GM21529 (cell line): ENCODE data around the gene KIAA1549.
"Not testable (repeated sequence)": the region's sequence is repeated elsewhere in the genome, so short reads cannot be mapped to it uniquely, and the experiment has no call there.

Experiments
- ATAC-seq: cut with Tn5 transposase; IDR thresholded peaks from one replicate; pipeline ENCODE4 v1.9.1; 2021; ENCODE audit not compliant: unreplicated experiment

Gene KIAA1549

DNA sequence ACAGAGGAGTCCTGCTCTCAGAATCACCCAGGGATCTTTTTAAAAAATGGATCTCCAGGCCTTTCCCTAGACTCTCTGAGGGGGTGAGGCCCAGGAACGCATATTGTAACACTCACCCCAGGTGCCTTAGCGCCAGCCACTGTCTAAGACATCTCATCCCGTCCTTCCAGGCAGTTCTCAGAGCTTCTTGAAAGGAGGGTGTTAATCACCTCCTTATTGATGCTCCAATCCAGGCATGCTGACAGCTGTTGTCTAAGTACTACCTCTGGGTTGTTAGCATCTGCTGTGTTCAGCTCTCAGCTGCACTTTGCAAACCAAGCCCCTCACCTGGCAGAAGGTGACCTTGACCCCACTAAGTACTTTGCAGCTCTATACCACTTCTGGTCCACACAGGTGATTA is 36.0 kb downstream of the KIAA1549 start:
- no peak for ATAC-seq

DNA sequence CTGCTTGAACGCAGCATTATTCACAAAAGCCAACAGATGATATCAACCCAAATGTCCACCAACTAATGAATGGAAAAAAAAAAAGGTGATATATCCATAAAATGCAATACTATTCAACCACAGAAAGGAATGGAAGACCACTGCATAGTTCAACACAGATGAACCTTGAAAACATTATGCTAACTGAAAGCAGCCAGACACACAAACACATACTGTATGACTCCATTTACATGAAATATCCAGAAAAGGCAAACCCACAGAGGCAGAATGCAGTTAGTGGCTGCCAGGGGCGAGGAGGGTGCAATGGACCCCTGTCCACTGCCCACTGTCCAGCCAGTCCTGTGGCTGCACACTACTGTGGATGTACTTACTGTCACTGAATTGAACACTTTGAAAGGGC is 36.6 kb downstream of the KIAA1549 start:
- ATAC-seq: no peak

DNA sequence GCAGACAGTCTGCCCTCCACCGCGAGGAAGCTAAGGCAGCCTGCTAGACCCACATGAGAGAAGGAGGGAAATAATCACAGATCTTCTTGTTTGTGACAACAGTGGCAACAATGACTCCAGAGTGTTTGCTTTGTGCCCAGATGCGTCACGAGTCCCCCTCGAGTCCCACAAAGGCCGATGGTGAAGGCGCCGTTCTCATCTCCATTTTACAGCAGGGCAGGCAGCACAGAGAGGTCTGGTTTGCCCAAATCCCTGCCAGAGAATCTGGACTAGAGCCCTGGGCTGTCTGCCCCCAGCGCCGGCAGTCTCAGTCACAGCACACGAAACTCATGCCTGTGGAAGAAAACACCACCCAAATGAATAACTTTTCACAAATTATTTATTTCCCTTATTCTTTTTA is 38.1 kb downstream of the KIAA1549 start:
- no peak for ATAC-seq

DNA sequence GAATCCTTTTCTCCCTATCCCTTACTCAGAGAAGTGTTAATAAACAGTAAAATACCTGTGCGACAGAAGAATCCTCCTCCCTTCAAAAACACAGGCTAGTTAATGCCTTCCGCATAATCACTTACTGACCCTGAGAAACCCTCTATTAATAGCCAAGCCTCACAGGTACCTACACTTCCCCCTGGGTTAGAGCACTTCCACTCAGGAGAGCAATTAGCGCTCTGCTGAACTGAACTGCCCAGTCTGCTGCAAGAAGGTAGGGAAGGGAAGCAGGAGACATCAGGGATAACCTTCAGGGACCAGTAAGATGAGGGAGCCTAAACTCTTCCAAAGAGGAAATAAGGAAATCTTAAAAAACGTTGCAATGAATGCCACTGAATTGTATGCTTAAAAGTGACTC is 39.6 kb downstream of the KIAA1549 start:
- ATAC-seq: no peak

DNA sequence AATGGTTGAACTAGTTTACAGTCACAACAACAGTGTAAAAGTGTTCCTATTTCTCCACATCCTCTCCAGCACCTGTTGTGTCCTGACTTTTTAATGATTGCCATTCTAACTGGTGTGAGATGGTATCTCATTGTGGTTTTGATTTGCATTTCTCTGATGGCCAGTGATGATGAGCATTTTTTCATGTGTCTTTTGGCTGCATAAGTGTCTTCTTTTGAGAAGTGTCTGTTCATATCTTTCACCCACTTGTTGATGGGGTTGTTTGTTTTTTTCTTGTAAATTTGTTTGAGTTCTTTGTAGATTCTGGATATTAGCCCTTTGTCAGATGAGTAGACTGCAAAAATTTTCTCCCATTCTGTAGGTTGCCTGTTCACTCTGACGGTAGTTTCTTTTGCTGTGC is 40.6 kb downstream of the KIAA1549 start:
- not testable (repeated sequence) for ATAC-seq

DNA sequence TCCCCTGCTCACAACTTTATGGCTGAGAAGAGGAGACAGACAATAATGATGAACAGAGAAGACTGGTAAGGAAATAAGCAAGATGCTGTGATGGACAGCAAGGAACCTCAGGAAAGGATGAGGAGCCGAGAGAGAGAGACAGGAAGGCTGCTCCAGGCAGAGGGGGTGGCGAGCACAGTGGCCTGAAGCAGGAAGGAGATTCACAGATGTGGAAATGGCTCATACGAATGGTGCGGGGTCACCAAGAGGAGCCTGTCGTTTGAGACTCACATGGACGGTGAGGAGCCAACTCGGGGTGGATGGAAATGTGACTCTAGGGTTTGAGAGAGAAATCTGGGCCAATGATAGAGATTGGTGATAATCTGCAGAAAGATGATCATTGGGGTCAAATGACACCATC is 43.7 kb downstream of the KIAA1549 start:
- no peak for ATAC-seq

DNA sequence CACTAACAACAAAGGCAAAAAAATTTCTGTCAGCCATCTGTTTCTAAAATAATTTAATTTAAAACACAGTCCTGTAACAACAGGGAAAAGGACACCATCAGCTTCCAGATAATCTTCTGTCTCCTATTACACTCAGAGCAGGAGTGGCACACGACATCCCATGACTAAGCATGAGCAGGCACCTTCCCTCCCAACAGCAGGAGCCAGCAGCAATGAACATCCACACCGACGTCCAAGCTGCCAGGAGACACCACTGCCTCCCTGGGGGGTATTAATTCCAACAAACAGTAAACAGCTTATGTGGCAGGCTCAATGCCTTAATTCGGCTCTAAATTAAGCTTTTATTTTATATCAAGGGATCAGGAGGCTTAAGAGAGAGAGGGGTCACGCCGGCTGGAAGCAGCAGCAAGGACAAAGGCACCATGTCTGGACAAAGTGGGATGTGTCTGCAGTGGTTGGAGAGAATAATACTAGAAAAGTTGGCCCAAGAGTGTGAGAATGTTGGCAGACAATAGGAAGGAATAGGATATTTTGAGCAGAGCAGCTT is 45.7 kb downstream of the KIAA1549 start:
- ATAC-seq: no peak

DNA sequence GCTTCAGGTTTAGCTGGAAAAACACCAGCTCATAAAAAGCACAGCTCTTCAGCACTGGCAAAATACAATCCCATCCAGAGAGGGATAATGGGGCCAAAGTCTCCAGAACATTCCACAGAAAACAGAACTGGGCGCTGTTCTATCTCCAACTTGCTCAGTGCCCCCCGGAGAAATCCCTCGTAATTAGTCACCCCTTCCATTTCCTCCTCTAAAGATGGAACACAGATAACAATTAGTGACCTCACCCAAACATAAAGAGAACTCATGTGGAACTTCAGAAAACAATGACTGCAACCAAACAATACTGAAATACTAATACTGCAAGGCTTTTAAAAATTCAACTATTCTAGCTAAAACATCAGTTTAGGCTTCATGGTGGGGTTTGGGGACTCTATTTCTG is 46.3 kb downstream of the KIAA1549 start:
- no peak for ATAC-seq

DNA sequence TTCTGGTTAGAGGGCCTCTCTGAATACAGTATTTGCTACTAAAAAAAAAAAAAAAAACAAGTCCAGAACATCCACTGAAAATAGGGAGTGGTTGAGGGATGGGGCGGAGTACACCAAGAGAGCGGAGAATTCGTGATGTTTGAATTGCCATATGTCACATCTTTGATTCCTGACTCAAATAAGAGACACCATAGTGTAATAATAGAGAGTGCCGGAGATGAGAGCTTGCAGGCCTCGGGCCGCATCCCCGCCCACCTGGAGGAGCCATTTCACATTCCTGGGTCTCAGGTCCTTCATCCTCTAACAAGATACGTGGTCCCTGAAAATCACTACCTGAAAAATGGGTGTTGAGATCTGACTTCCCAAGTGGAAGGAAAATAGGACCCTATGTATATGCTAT is 46.8 kb downstream of the KIAA1549 start:
- no peak for ATAC-seq

DNA sequence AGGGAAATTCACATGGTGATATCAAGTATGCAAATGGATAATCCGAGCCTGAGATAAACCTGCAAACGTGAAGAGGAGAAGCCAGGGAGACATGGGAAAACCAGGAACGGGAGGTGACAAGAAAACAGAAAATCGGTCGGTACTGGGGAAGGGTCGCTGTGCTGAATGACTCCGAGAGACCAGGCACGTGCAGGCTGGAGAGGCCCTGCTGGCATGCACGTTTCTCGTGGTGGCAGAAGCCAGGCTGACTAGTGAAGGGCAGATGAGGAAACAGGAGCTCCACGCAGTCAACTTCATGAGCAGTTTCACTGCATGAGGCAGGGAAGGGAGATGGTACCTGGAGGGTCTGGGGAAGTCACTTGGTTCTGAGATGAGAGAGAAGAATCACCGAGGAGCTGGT is 48.3 kb downstream of the KIAA1549 start:
- no peak for ATAC-seq

DNA sequence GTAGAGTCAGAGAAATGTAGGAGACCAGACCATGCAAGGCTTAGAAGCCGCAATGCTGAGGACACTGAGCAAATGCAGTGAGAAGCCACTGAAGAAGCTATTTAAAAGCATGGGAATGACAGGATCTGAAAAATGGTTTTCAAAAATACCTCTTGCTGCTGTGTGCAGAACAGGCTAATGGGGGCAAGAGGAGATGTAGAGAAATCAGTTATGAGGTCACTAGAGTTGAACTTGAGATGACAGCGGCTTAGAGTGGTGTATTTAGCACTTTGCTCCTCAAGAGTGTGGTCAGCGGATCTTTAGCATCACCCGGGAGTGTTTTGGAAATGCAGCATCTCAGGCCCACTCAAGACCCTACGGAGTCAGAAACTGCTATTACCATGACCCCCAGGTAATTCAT is 48.8 kb downstream of the KIAA1549 start:
- no peak for ATAC-seq

DNA sequence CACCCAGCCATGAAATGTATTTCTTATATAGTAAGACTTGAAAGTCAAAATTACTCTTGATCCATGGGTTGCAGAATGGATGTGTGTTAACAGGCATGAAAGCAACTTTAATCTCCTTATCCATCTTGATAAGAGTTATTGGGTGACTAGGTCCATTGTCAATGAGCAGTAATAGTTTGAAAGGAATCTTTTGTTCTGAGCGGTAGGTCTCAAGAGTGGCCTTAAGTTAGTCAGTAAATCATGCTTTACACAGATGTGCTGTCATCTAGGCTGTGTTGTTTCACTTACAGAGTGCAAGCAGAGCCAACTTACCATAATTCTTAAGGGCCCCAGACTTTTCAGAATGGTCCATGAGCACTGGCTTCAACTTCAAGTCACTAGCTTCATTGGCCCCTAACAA is 51.2 kb downstream of the KIAA1549 start:
- no peak for ATAC-seq

DNA sequence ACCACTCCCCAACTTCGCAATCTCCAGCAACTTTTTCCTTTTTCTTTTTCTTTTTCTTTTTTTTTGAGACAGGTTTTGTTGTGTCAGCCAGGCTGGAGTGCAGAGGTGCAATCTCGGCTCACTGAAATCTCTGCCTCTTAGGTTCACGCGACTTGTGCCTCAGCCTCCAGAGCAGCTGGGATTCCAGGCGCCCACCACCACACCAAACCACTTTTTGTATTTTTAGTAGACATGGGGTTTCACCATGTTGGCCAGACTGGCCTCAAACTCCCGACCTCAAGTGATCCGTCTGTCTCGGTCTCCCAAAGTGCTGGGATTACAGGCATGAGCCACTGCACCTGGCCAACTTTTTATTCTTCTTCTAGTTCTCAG is 55.0 kb downstream of the KIAA1549 start:
- no peak for ATAC-seq

DNA sequence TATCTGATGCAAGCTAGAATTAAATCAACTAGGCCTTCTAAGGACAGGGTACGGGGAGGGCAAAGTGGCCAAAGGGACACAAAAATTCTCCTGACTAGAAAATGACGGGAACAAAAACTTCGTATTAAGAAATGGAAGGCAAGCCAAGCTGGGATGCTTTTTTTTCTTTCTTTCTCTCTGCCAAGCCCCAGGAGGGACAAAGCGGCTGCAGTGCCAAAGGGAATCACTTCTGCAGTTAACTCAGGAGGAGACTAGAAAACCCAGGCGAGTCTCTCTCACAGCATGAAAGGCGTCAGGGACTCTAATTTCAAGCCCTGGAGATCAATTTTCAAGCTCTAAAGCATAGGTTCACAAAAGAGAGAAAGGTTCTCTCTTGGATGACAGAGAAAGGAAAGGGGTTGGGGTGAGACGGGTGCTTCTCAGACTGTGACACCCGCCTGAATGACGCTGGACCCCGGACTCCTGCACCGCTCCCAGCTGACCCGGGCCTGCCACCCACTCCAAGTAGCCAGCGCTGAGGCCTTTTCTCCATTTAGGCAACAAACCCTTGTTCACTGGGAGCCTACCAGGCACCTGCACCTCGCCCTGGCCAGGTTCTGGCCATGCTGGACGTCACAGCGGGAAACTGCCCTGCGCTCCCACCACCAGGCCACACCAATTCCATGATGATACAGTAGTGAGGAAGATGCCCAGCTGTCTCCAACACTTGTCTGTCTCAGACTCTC is 56.5 kb downstream of the KIAA1549 start:
- ATAC-seq: no peak

DNA sequence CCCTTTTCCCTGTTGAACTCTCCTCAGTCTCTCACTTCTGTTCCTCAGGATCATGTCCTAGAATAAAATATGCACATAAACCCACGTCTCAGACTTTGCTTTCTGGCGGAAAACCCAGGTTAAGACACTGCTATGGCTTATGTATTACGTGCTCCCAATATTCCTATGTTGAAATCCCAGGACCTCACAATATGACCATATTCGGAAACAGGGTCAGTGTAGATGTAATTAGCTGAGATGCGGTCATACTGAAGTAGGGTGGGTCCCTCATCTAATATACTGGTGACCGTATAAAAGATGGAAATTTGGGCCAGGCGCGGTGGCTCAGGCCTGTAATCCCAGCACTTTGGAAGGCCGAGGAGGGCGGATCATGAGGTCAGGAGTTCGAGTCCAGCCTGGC is 59.9 kb downstream of the KIAA1549 start:
- no peak for ATAC-seq

DNA sequence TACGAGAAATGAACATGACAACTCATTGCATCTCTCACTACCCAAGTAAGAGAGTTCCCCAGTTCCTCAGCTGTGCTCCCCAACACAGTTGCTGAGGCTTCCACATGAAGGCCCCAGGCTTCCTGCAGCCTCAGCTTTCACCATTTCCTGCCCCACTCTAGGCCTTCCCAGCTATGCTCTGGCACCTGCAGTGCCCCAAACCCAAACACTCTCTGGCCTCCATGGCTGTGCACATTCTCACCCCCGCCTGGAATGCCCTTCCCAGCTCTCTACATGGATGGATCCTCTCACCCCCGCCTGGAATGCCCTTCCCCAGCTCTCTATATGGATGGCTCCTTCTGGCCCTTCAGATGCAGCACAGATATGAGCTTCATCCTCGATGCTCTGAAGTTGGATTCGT is 61.3 kb downstream of the KIAA1549 start:
- ATAC-seq: no peak

DNA sequence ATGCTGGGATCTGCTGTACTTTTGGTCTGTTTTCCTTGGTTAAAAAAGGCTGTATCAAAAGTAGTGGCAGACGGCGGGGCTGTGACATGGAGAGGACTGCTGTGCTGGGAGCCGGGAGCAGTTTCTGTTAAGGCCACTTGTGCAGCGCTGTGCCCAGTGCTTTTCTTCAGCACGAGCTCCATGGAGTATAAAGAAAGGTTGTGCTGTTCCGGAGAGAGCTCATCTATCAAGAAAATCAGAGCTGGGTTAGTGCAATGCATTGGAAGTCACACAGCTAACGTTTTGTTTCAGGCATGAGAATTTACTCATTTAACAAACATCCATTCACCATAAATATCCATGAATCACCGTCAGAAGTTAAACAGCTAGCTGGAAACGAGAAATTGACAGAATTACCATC is 62.0 kb downstream of the KIAA1549 start:
- no peak for ATAC-seq

DNA sequence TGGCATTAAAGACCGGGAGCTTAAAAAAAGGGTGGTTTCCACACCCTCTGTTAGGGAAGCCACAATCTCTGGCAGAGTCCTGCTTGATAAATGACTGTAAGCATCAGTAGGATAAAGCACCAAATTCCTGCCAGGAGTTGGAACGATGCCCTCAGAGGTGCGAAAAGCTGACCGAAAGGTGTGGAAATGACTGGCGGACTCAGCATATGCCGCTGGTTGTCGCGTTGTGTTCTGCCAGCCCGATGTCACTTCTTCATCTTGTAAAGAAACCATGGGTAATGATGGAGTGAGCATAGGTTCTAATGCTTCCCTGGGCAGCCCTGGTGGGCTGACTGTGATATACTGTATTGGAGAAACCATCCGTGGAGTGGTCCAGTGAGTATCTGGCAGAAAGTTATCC is 62.4 kb downstream of the KIAA1549 start:
- no peak for ATAC-seq

DNA sequence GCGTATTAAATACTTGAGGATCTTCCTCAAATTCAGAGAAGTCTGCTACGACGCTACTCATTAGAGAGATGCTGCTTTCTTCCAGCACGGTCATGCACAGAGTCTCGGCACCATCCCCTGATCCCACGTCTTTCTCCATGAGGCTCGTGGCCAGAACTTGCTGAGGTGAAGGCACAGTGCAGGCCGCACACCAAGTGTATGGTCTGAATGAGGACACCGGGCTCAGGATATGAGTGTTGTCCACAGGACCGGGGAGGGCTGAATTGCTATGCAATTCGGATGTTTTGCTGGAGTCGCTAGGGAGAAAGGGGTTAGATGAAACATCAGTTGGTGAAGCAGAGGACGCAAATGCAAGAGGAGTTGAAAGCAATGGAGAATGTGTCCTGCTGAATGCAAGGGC is 63.0 kb downstream of the KIAA1549 start:
- ATAC-seq: no peak

DNA sequence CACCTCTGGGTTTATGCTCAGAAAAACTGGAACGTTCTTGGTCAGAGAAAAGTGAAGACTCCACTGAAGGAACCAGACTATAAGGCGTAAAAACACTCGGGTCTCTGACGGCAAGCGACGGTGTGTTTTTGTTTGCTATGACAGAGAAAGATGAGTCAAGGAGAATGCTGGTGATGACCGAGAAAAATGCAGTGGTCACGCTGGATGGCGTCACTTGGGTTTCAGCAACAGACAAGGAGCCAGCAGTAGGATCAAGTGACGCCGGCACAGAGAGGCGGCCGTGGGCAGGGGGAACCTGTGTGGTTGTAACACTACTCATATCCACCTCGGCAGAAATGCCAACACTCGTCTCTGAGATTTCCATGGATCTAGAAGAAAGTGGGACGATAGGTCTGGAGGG is 63.4 kb downstream of the KIAA1549 start:
- no peak for ATAC-seq

DNA sequence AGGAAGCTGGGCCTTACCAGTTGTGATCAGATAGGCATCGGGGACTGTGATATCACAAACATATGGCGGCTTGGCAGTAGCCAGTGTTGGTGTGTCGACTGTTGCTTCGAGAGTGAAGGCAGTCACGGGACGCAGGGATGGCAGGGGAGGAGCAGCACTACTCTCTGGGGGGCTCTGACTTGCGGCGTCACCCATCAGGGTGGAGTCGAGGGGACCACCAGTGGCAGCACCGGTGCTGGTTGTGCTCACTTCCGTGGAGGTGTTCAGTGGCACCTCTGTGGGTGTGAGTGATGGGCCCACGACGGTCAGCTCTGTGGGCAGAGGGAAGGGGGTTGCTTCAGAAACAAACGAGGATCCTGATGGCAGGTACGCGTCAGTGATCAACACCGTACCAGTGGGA is 64.5 kb downstream of the KIAA1549 start:
- ATAC-seq: no peak

DNA sequence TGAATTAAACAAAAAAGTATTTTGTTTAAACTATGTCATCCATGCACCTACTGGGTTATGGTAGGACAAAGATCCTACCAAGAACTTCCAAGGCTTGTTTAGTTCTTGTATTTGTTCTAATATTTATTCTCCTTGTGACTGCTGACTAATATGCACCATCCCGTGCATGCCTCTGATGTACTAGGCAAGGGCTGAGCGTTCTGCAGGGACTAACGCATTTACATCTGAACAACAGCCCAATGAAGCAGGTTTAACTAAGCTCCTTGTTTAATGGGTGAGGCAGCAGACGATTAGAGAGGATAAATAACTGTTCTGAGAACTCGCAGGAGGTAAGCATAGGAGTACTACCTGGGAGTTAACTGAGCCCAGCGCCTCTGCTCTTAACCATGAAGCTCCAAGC is 64.9 kb downstream of the KIAA1549 start:
- no peak for ATAC-seq

DNA sequence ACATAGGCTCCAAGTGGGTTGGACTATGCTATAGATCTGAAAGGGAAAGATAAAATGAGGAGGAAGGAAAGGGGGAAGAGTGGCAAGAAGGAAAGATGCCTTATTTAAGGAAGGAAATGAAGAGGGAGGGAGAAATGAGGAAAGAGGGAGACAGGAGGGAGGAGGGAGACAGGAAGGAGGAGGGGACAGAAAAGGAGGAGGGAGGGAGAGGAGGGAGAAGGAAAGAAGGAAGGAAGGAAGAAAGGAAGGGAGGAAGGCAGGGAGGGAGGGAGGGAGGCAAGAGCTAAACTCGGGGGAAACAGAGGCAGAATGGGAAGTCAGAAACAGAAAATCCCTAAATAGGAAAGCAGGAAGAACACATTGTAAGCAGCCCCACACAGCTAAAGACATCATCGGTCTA is 67.4 kb downstream of the KIAA1549 start:
- no peak for ATAC-seq
